H1 (cell line): ENCODE results near the gene PSMB4. TPM values are rescaled to one million over a fixed set of nuclear protein-coding genes. Genes with fewer than 3 reads are reported as not detected.

Source experiments
- ASH2L ChIP-seq: fragments of 200-600, 300-600 bp; sonication (generic); IDR thresholded peaks from one replicate; pipeline ENCODE4 v1.7.1; 2017; ENCODE audit warnings: low read length
- BACH1 ChIP-seq: IDR thresholded peaks from 2 replicates; pipeline ENCODE4 v1.6.1; 2012; ENCODE audit warnings: low read length, improper control_type of control experiment
- TAF1 ChIP-seq: IDR thresholded peaks from 2 replicates; pipeline ENCODE4 v1.6.1; 2011; ENCODE audit warnings: mild to moderate bottlenecking, low read depth, low read length
- TAF7 ChIP-seq: optimal IDR thresholded peaks from 2 replicates; pipeline ENCODE3; 2011; ENCODE audit warnings: low read depth, mild to moderate bottlenecking, inconsistent platforms, low read length, moderate library complexity, borderline replicate concordance
- polyA plus RNA-seq, 7 experiments: library from polyadenylated mRNA; depleted of rRNA in 3 of 7; stranded (reverse) in 5 of 7; unstranded in 2 of 7; fragments of >200 nt in 5 of 7; fragments of 200-250 nt in 2 of 7; gene quantifications; 1 replicate in 5 of 7; 2 replicates in 1 of 7; 4 replicates in 1 of 7; pipeline versions ENCODE4 v1.2.1 to v1.2.3, GENCODE V29; 2011 to 2013; ENCODE audit warnings: missing spikeins in 2 of 7, mixed read lengths in 2 of 7
- total RNA-seq: library from RNA; stranded (reverse); fragmentation: NEBNext Ultra II Directional; extraction: Animal tissue kit (Norgen Biotek cat#: 25700); gene quantifications from 2 replicates; pipeline ENCODE4 v1.2.1, GENCODE V29; 2021
- TF ChIP-seq, protein P1 (sequence below), 3 experiments: IDR thresholded peaks; 1 replicate in 2 of 3; 2 replicates in 1 of 3; pipeline versions ENCODE4 v1.5.1 to v1.6.1; 2011; ENCODE audit warnings: low read length in 3 of 3, mild to moderate bottlenecking in 3 of 3, inconsistent platforms in 2 of 3, low read depth in 1 of 3, moderate library complexity in 1 of 3; ENCODE audit not compliant: insufficient read depth in 1 of 3; ENCODE audit errors: control extremely low read depth in 1 of 3

The PSMB4 gene
- total and polyA plus RNA-seq, 2 of the 8 experiments (the other 6 are each of a cell fraction or from before 2014, with no cell fraction given): 430 to 1,098 TPM

GRCh38 chr1:151406176-151406575 lies 6.8 kb downstream of the PSMB4 start (continued):
- TF ChIP-seq BACH1 (no peak), TAF7 (no peak), ASH2L (no peak), TAF1 (no peak)
- TF ChIP-seq, protein P1, sequence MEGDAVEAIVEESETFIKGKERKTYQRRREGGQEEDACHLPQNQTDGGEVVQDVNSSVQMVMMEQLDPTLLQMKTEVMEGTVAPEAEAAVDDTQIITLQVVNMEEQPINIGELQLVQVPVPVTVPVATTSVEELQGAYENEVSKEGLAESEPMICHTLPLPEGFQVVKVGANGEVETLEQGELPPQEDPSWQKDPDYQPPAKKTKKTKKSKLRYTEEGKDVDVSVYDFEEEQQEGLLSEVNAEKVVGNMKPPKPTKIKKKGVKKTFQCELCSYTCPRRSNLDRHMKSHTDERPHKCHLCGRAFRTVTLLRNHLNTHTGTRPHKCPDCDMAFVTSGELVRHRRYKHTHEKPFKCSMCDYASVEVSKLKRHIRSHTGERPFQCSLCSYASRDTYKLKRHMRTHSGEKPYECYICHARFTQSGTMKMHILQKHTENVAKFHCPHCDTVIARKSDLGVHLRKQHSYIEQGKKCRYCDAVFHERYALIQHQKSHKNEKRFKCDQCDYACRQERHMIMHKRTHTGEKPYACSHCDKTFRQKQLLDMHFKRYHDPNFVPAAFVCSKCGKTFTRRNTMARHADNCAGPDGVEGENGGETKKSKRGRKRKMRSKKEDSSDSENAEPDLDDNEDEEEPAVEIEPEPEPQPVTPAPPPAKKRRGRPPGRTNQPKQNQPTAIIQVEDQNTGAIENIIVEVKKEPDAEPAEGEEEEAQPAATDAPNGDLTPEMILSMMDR (IDR thresholded peaks at IDR 0.05; ENCODE audit: control extremely low read depth in 1 of 3, insufficient read depth in 1 of 3, low read depth in 1 of 3, low read length in 3 of 3): no peak
